ENCODE results near the gene ABCC8. TPM values are rescaled to one million over a fixed set of nuclear protein-coding genes. Genes with fewer than 3 reads are reported as not detected.

ABCC8 gene
- total RNA-seq (2014; rRNA removed; shearing (Covaris generic)), result 2.4 and 3.4 TPM in 2 replicates
- polyA plus RNA-seq (2016; fragmentation: Nextera tagmentation; extraction: Ambion mirVana), result 1.5 and 2.0 TPM in 2 replicates
- long read RNA-seq, result 0 reads

GRCh38 chr11:17476317-17477083 lies at the start of gene ABCC8:
Gene ABCC8 (minus strand): TSS chr11:17476845. CDS start chr11:17476776, 69 bp downstream.
- Histone ChIP-seq H3K27ac (ENCODE audit: low read depth) (no peak within 1 kb of the TSS), H3K79me2 (replicated peaks; ENCODE audit: insufficient read depth) (no peaks in the 10 kb centered on the region), H3K4me3 (peak within 1 kb of the TSS; percentile 87), H2AFZ (peak within 1 kb of the TSS; percentile 99), H3K9me2 (ENCODE audit: insufficient read depth) (no peaks in the 10 kb centered on the region), H3F3A (replicated peaks; ENCODE audit: low read depth) (peaks cover 5% of the 10 kb centered on the region; the same call in 1 of the 2 replicates), H3K27me3 (ENCODE audit: insufficient read depth) (peaks cover 58% of the 10 kb centered on the region), H3K36me3 (ENCODE audit: insufficient read depth) (no peaks in the 10 kb centered on the region), H3K4me2 (peak within 1 kb of the TSS; percentile 91), H4K20me1 (replicated peaks; ENCODE audit: insufficient read depth) (no peaks in the 10 kb centered on the region; the same call in 1 of the 2 replicates), H3K4me1 (ENCODE audit: insufficient read depth) (peaks cover 13% of the 10 kb centered on the region)
- TF ChIP-seq ZNF462 (CRISPR knock-in tag; IDR thresholded peaks at IDR 0.05) (no peak), EZH2 (IDR thresholded peaks at IDR 0.05; ENCODE audit: low read depth, unreplicated experiment) (peak; percentile 65)
- ATAC-seq (peak; percentile 60), DNase-seq (ENCODE audit: low spot score) (peak; percentile 71)
- H3K27me3 Mint-ChIP-seq (ENCODE audit: insufficient read depth, low read depth, poor library complexity), result peaks cover 62% of the 10 kb centered on the region
- no peak within 1 kb of the TSS for H3K27ac Mint-ChIP-seq
- H3K36me3 Mint-ChIP-seq (ENCODE audit: low read depth), result no peaks in the 10 kb centered on the region
- peak within 1 kb of the TSS; percentile 85 for H3K4me3 Mint-ChIP-seq
- H3K4me1 Mint-ChIP-seq, result peaks cover 40% of the 10 kb centered on the region
- H3K9me3 Mint-ChIP-seq, result no peaks in the 10 kb centered on the region; the same call in 2 of the 3 replicates

GRCh38 chr11:17526326-17526725 lies 49.7 kb upstream of the ABCC8 start:
- DNase-seq (ENCODE audit: low spot score), result no peak
- Histone ChIP-seq H3K36me3 (ENCODE audit: insufficient read depth) (no peaks in the 10 kb centered on the region), H4K20me1 (replicated peaks; ENCODE audit: insufficient read depth) (no peaks in the 10 kb centered on the region), H3K4me2 (no peak overlapping the region), H3K27ac (ENCODE audit: low read depth) (no peak overlapping the region), H3F3A (replicated peaks; ENCODE audit: low read depth) (no peaks in the 10 kb centered on the region), H2AFZ (no peak overlapping the region), H3K4me1 (ENCODE audit: insufficient read depth) (no peaks in the 10 kb centered on the region; the same call in 1 of the 2 replicates), H3K27me3 (ENCODE audit: insufficient read depth) (no peaks in the 10 kb centered on the region), H3K9me2 (ENCODE audit: insufficient read depth) (no peaks in the 10 kb centered on the region), H3K4me3 (no peak overlapping the region), H3K79me2 (replicated peaks; ENCODE audit: insufficient read depth) (no peaks in the 10 kb centered on the region)
- Mint-ChIP-seq H3K9me3 (no peaks in the 10 kb centered on the region; the same call in 2 of the 3 replicates), H3K4me1 (no peaks in the 10 kb centered on the region; the same call in 1 of the 3 replicates), H3K36me3 (ENCODE audit: low read depth) (peaks cover 2% of the 10 kb centered on the region; the same call in 2 of the 3 replicates), H3K4me3 (no peak overlapping the region), H3K27me3 (ENCODE audit: insufficient read depth, low read depth, poor library complexity) (peaks cover 7% of the 10 kb centered on the region), H3K27ac (no peak overlapping the region)
- no peak for ATAC-seq
- no peak for TF ChIP-seq EZH2 (IDR thresholded peaks at IDR 0.05; ENCODE audit: low read depth, unreplicated experiment)
- TF ChIP-seq, protein P1, sequence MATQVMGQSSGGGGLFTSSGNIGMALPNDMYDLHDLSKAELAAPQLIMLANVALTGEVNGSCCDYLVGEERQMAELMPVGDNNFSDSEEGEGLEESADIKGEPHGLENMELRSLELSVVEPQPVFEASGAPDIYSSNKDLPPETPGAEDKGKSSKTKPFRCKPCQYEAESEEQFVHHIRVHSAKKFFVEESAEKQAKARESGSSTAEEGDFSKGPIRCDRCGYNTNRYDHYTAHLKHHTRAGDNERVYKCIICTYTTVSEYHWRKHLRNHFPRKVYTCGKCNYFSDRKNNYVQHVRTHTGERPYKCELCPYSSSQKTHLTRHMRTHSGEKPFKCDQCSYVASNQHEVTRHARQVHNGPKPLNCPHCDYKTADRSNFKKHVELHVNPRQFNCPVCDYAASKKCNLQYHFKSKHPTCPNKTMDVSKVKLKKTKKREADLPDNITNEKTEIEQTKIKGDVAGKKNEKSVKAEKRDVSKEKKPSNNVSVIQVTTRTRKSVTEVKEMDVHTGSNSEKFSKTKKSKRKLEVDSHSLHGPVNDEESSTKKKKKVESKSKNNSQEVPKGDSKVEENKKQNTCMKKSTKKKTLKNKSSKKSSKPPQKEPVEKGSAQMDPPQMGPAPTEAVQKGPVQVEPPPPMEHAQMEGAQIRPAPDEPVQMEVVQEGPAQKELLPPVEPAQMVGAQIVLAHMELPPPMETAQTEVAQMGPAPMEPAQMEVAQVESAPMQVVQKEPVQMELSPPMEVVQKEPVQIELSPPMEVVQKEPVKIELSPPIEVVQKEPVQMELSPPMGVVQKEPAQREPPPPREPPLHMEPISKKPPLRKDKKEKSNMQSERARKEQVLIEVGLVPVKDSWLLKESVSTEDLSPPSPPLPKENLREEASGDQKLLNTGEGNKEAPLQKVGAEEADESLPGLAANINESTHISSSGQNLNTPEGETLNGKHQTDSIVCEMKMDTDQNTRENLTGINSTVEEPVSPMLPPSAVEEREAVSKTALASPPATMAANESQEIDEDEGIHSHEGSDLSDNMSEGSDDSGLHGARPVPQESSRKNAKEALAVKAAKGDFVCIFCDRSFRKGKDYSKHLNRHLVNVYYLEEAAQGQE (IDR thresholded peaks at IDR 0.05; ENCODE audit: unreplicated experiment), result no peak
